ENCODE measurements around the gene RNF112.
"Not testable (repeated sequence)": the region's sequence is repeated elsewhere in the genome, so short reads cannot be mapped to it uniquely, and the experiment has no call there.

Gene RNF112

DNA sequence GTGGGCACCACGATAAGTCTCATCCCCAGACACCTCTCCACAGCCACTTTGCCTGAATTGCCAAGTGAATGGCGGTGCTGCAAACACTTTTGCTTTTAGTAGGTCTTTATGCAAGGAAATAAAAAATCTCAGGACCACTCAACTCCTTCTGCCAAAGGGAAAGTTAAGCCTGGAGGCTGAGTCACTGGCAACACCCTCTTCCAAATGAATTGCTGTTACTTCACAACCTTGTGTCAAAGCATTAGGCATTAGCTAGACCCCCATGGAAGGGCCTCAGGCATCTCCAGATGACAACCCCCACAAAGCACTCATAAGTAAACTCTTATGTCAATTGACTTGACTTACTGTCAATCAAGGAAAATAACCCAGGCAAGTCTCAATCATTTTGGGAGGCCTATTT is 43.0 kb downstream of the RNF112 start:
- H3K27ac ChIP-seq (ENCODE audit: low read depth, low read length) = no peak overlapping the region

DNA sequence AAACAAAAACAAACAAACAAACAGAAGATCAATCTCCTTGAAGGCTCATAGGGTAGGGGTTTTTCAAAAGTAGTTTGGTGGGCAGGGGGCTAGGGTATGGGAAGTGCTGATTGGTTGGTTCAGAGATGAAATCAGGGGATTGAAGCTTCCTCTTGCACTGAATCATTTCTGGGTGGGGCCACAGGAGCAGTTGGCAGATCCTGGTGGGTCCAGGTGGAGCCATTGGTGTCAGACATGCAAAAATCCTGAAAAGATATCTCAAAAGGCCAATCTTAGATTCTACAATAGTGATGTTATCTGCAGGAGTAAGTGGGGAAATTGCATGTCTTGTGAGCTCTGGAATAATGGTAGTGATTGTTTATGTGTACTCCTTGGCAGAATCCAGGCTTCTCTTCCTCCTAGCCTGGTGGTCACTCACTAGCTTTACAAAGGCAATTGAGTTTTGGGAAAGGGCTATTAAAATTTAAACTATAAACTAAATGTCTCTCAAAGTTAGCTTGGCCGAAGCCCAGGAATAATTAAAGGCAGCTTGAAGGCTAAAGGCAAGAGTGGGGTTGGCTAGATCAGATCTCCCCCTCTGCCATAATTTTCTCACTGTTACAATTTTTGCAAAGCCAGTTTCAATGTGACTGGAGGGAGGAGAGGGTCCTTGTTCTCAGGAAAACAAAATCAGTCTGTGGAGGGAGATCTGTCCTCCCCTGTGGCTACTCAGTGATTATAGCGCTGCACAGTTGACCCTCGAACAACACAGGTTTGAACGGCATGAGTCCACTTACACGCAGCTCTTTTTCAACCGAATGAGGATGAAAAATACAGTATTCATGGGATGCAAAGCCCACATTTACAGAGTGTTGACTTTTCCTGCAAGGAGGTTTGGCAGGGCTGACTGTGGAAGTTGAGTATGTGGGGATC is 45.2 kb downstream of the RNF112 start:
- Histone ChIP-seq H3K36me3 (ENCODE audit: control insufficient read depth, insufficient read depth, low read length) (no peaks in the 10 kb centered on the region), H3K27me3 (ENCODE audit: control insufficient read depth, insufficient read depth, low read length) (no peaks in the 10 kb centered on the region), H3K9ac (ENCODE audit: low read length) (no peak overlapping the region), H3K27ac (ENCODE audit: low read depth, low read length) (no peak overlapping the region), H3K4me1 (ENCODE audit: control insufficient read depth, insufficient read depth, low read length) (peaks cover 4% of the 10 kb centered on the region), H3K4me3 (ENCODE audit: low read length) (no peak overlapping the region)

More for the DNA sequence above, 43.0 kb downstream of the RNF112 start:
- peaks cover 6% of the 10 kb centered on the region for H3K4me1 ChIP-seq (ENCODE audit: control insufficient read depth, insufficient read depth, low read length)
- no peak overlapping the region for H3K4me3 ChIP-seq (ENCODE audit: low read length)
- no peaks in the 10 kb centered on the region for H3K27me3 ChIP-seq (ENCODE audit: control insufficient read depth, insufficient read depth, low read length)
- no peaks in the 10 kb centered on the region for H3K36me3 ChIP-seq (ENCODE audit: control insufficient read depth, insufficient read depth, low read length)
- H3K9ac ChIP-seq (ENCODE audit: low read length) = no peak overlapping the region

DNA sequence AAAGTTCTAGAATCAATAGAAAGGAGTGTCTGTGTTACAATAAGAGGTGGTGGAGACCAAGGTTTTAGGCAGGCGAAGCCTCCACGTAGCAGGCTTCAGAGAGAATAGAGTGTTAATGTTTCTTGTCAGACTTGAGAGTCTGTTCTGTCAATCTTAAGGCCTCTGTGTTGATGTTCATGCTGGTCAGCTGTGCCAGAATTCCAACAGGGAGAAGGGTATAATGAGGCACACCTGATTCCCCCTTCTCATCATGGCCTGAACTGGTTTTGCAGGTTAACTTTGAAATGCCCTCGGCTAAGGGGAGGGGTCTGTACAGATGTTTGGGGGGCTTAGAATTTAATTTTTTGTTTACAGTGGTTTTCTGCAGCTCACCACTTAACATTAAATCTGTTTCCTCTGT is 46.0 kb downstream of the RNF112 start:
- H3K27me3 ChIP-seq (ENCODE audit: control insufficient read depth, insufficient read depth, low read length) = no peaks in the 10 kb centered on the region
- H3K4me1 ChIP-seq (ENCODE audit: control insufficient read depth, insufficient read depth, low read length) = peaks cover 4% of the 10 kb centered on the region
- no peak overlapping the region for H3K4me3 ChIP-seq (ENCODE audit: low read length)
- H3K27ac ChIP-seq (ENCODE audit: low read depth, low read length) = no peak overlapping the region
- no peaks in the 10 kb centered on the region for H3K36me3 ChIP-seq (ENCODE audit: control insufficient read depth, insufficient read depth, low read length)
- no peak overlapping the region for H3K9ac ChIP-seq (ENCODE audit: low read length)

DNA sequence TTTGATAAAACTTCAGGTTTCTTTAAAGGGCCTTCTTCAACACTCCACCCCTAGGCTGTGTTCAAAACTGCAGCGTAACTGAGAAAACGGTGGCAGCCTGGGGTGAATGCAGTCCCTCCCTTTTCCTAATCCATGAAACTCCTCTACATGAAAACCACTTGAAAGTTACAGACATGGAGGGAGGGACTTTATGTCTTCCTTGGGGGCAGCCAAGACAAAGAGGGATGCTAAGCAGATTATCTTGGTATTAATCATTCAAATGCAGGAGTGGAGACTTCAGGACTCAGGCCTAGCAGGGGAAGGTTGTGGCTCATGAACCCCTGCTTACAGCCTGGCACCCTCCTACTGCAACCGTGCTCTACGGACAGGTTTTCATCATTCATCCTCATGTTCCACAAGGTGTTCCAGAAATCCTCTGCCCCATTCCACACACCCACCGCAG is 46.8 kb downstream of the RNF112 start:
- H3K27ac ChIP-seq (ENCODE audit: low read depth, low read length) = no peak overlapping the region

DNA sequence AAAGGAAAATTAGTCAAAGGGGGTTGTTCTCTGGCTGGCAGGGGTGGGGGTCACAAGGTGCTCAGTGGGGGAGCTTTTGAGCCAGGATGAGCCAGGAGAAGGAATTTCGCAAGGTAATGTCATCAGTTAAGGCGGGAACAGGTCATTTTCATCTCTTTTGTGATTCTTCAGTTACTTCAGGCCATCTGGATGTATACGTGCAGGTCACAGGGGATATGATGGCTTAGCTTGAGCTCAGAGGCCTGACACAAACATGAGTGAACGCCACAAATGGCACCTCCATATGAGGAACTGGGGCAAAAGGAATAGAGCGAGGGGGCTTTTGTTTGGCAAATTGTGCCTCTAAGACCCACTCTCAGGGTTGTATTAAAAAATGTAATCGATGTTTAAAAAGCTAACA is 47.4 kb downstream of the RNF112 start:
- H3K9ac ChIP-seq (ENCODE audit: low read length); H3K36me3 ChIP-seq (ENCODE audit: control insufficient read depth, insufficient read depth, low read length); H3K27me3 ChIP-seq (ENCODE audit: control insufficient read depth, insufficient read depth, low read length); H3K27ac ChIP-seq (ENCODE audit: low read depth, low read length); H3K4me1 ChIP-seq (ENCODE audit: control insufficient read depth, insufficient read depth, low read length); H3K4me3 ChIP-seq (ENCODE audit: low read length): not testable (repeated sequence)

More for the DNA sequence above, 46.8 kb downstream of the RNF112 start:
- Histone ChIP-seq H3K4me3 (ENCODE audit: low read length) (no peak overlapping the region), H3K4me1 (ENCODE audit: control insufficient read depth, insufficient read depth, low read length) (peaks cover 4% of the 10 kb centered on the region), H3K9ac (ENCODE audit: low read length) (no peak overlapping the region), H3K36me3 (ENCODE audit: control insufficient read depth, insufficient read depth, low read length) (no peaks in the 10 kb centered on the region), H3K27me3 (ENCODE audit: control insufficient read depth, insufficient read depth, low read length) (no peaks in the 10 kb centered on the region)

DNA sequence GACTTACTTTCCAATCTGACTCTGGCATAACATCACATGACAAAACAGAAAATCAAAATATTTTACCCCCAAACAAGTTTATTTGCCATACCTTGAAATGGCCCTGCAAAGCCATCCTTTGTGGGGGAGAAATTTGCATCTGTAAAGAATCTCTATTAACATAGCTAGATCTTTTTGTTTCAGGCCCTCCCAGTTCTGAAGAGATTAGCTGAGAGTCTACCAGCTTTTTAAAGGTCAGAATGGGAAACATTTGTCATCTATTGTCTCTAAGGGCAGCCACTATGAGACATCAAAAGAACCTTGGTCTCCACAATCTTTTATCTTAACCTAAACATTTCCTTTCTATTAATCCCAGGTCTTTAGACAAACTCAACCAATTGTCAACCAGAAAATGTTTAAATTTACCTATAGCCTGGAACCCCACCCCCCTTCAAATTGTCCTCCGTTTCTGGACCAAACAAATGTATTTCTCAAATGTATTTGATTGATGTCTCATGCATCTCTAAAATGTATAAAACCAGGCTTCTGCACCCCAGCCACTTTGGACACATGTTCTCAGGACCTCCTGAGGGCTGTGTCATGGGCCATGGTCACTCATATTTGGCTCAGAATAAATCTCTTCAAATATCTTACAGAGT is 48.1 kb downstream of the RNF112 start:
- H3K9ac ChIP-seq (ENCODE audit: low read length); H3K36me3 ChIP-seq (ENCODE audit: control insufficient read depth, insufficient read depth, low read length); H3K27me3 ChIP-seq (ENCODE audit: control insufficient read depth, insufficient read depth, low read length); H3K27ac ChIP-seq (ENCODE audit: low read depth, low read length); H3K4me3 ChIP-seq (ENCODE audit: low read length): not testable (repeated sequence)
- H3K4me1 ChIP-seq (ENCODE audit: control insufficient read depth, insufficient read depth, low read length) = peaks cover 13% of the 10 kb centered on the region

DNA sequence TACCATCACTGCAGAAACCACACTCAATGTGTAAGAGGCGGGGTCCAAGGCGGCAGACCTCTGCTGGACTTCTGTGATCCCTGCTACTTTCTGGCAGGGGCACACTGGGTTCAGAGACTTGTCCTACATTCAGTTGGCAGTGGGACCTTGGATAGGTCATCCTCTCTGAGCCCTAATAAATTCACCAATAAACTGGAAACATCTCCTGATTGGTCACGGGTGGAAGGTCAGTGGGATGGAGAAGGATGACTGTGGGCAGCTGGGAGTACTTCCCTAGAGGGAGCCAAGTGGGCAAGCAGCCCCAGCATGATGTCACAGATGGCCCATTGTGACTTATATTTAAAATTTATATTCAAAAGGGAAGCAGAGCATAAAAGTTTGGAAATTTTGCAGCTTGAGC is 49.7 kb downstream of the RNF112 start:
- H3K27ac ChIP-seq (ENCODE audit: low read depth, low read length) = no peak overlapping the region

DNA sequence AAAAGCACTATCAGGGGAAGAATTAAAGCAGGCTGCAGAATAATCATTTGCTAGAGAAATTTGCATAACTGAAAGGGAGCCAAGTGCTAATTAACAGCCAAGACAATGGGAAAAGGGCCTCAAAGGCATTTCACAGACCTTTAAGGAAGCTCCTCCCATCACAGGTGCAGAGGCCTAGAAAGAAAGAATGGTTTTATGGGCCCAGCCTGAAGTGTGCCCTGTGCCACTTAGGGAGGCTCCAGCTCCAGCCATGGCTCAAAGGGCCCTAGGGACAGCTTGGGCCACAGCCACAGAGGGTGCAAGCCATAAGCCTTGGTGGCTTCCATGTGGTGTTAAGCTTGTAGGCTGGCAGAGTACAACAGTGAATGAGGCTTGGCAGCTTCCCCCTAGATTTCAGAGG is 50.1 kb downstream of the RNF112 start:
- Histone ChIP-seq H3K36me3 (ENCODE audit: control insufficient read depth, insufficient read depth, low read length) (no peaks in the 10 kb centered on the region), H3K4me1 (ENCODE audit: control insufficient read depth, insufficient read depth, low read length) (peaks cover 22% of the 10 kb centered on the region), H3K27ac (ENCODE audit: low read depth, low read length) (no peak overlapping the region), H3K9ac (ENCODE audit: low read length) (no peak overlapping the region), H3K4me3 (ENCODE audit: low read length) (no peak overlapping the region), H3K27me3 (ENCODE audit: control insufficient read depth, insufficient read depth, low read length) (no peaks in the 10 kb centered on the region)

More for the DNA sequence above, 49.7 kb downstream of the RNF112 start:
- Histone ChIP-seq H3K4me1 (ENCODE audit: control insufficient read depth, insufficient read depth, low read length) (peaks cover 22% of the 10 kb centered on the region), H3K9ac (ENCODE audit: low read length) (no peak overlapping the region), H3K36me3 (ENCODE audit: control insufficient read depth, insufficient read depth, low read length) (no peaks in the 10 kb centered on the region), H3K4me3 (ENCODE audit: low read length) (no peak overlapping the region), H3K27me3 (ENCODE audit: control insufficient read depth, insufficient read depth, low read length) (no peaks in the 10 kb centered on the region)

DNA sequence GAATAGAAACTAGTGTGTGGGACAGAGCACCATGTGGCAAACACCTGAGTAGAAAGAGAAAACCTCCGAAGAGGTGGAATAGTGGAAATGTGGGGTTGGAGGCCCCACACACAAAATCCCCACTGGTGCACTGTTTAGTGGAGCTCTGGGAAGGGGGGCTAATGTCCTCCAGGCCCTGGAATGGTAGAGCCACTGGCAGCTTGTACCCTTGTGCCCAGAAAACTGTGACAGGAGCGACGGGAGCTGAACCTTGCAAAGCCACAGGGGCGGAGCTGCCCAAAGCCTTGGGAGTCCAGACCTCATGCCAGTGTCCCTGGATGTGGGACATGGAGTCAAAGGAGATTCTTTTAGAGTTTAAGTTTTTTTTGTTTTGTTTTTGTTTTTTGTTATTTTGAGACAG is 50.6 kb downstream of the RNF112 start:
- H3K9ac ChIP-seq (ENCODE audit: low read length) = no peak overlapping the region
- no peaks in the 10 kb centered on the region for H3K27me3 ChIP-seq (ENCODE audit: control insufficient read depth, insufficient read depth, low read length)
- peaks cover 22% of the 10 kb centered on the region for H3K4me1 ChIP-seq (ENCODE audit: control insufficient read depth, insufficient read depth, low read length)
- H3K4me3 ChIP-seq (ENCODE audit: low read length) = no peak overlapping the region
- H3K27ac ChIP-seq (ENCODE audit: low read depth, low read length) = no peak overlapping the region
- no peaks in the 10 kb centered on the region for H3K36me3 ChIP-seq (ENCODE audit: control insufficient read depth, insufficient read depth, low read length)

DNA sequence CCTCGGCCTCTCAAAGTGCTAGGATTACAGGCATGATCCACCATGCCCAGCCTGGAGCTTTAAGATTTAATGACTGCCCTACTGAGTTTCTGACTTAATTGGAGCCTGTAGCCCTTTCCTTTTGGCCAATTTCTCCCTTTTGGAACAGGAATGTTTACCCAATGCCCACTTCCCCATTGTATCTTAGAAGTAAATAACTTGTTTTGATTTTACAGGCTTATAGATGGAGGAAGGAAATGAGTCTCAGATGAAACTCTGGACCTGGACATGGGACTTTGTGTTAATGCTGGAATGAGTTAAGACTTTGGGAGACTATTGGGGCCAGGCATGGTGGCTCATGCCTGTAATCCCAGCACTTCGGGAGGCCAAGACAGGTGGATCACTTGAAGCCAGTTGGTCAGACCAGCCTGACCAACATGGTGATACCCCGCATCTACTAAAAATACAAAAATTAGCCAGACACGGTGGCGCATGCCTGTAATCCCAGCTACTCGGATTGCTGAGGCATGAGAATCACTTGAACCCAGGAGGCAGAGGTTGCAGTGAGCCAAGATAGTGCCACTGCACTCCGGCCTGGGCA is 51.5 kb downstream of the RNF112 start:
- peaks cover 22% of the 10 kb centered on the region for H3K4me1 ChIP-seq (ENCODE audit: control insufficient read depth, insufficient read depth, low read length)
- not testable (repeated sequence) for H3K27me3 ChIP-seq (ENCODE audit: control insufficient read depth, insufficient read depth, low read length); H3K36me3 ChIP-seq (ENCODE audit: control insufficient read depth, insufficient read depth, low read length); H3K9ac ChIP-seq (ENCODE audit: low read length); H3K4me3 ChIP-seq (ENCODE audit: low read length); H3K27ac ChIP-seq (ENCODE audit: low read depth, low read length)

DNA sequence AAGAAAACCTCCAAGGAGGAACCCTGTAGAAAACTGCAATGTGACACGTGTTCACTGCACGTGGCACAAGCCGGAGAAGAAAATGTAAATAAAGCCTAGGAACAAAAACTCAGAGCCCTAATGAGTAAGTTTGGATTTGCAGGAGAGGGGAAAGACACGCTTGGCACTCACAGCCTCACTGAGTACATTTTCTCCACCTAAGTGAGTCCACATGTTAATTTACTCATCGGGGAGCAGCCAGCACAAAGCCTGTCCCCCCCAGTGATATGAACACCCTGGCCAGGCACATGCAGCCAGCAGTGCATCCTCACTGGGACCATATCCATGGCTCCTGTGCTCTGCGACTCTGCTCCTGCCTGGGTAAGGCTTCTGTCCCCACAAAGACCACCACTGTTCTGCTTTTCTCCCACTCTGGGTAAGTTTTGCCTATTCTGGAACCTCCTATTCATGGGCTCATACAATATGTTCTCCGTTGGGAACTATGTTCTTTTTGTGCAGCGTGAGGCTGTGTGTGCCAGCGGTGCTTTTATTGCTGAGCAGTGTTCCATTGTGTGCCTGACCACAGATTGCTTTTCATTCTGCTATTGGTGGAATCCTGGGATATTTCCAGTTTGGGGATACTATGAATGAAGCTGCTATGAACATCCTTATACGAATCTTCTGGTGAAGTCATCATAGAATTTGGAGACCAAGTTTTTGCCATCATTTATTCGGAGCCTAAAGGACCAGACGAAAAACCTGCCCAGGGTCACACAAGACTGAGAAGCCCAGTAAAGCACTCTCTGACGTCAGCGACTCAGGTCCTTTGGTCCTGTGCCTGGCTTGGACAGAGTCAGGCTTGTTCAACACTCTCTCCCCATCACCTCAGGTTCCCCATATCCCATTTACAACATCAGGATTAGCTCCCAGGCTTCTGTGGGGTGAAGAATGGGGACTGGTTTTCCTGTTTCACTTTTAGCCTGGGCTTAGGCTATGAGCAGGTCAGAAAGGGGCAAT is 53.3 kb downstream of the RNF112 start:
- Histone ChIP-seq H3K27me3 (ENCODE audit: control insufficient read depth, insufficient read depth, low read length) (no peaks in the 10 kb centered on the region), H3K36me3 (ENCODE audit: control insufficient read depth, insufficient read depth, low read length) (no peaks in the 10 kb centered on the region), H3K27ac (ENCODE audit: low read depth, low read length) (peak overlapping the region; percentile 79), H3K9ac (ENCODE audit: low read length) (no peak overlapping the region), H3K4me3 (ENCODE audit: low read length) (peak overlapping the region; percentile 31), H3K4me1 (ENCODE audit: control insufficient read depth, insufficient read depth, low read length) (peaks cover 22% of the 10 kb centered on the region)
